Panc1 (cell line): Measurements from ENCODE around the gene TPRG1. TPM values are rescaled to one million over a fixed set of nuclear protein-coding genes. Genes with fewer than 3 reads are reported as not detected.

ENCODE experiments used
- ATAC-seq: fragments of 200-7000 bp; cut with Tn5 transposase; 2 replicates; pipeline ENCODE4 v1.9.1; 2020; ENCODE audit warnings: mild to moderate bottlenecking, moderate library complexity
- BruUV-seq: library from RNA; stranded (reverse); fragments of 400-500 nt; replicated peaks from 2 replicates; lab custom pipeline; 2021; lab: Mats Ljungman, UMichigan
- CTCF ChIA-PET: fragments of 300-600 bp; sonication (Branson Sonifier 250); formaldehyde crosslinking; loops from one replicate; lab custom pipeline; 2022; ENCODE audit warnings: antibody characterized with exemption; lab: Charles Lee
- POLR2A ChIA-PET: fragments of 300-600 bp; sonication (Branson Sonifier 250); formaldehyde crosslinking; loops from one replicate; lab custom pipeline; 2022; ENCODE audit warnings: antibody characterized with exemption; lab: Charles Lee
- DNase-seq: peaks from one replicate; pipeline ENCODE4 v3.0.0-alpha.2; 2010; ENCODE audit warnings: low read depth, low spot score
- H3K27ac ChIP-seq: 2 replicates; pipeline ENCODE4 v1.5.1; 2011; ENCODE audit warnings: mild to moderate bottlenecking, low read length, inconsistent platforms
- H3K27me3 ChIP-seq: fragments of 200-500 bp; sonication (Bioruptor generic); 2 replicates; pipeline ENCODE4 v1.6.0; 2014; ENCODE audit warnings: low read length, inconsistent platforms; ENCODE audit not compliant: control insufficient read depth, insufficient read depth
- H3K36me3 ChIP-seq: fragments of 200-500 bp; sonication (Bioruptor generic); 2 replicates; pipeline ENCODE4 v1.5.1; 2014; ENCODE audit warnings: inconsistent platforms, mild to moderate bottlenecking, low read length, moderate library complexity; ENCODE audit not compliant: control insufficient read depth, insufficient read depth
- H3K4me1 ChIP-seq: 2 replicates; pipeline ENCODE4 v1.5.1; 2011; ENCODE audit warnings: inconsistent platforms, mild to moderate bottlenecking, low read length, moderate library complexity; ENCODE audit not compliant: control insufficient read depth, insufficient read depth
- H3K4me3 ChIP-seq, 2 experiments: 2 replicates each; pipeline ENCODE4 v1.5.1; 2011 to 2012; ENCODE audit warnings: low read depth in 2 of 2, low read length in 2 of 2, mild to moderate bottlenecking in 2 of 2, inconsistent platforms in 1 of 2, moderate library complexity in 1 of 2
- H3K9me3 ChIP-seq: fragments of 200-500 bp; sonication (Bioruptor generic); 2 replicates; pipeline ENCODE4 v1.5.1; 2014; ENCODE audit warnings: low read depth, mild to moderate bottlenecking, inconsistent platforms, low read length, moderate library complexity; ENCODE audit not compliant: control insufficient read depth, insufficient read depth
- POLR2AphosphoS5 ChIP-seq: IDR thresholded peaks from 2 replicates; pipeline ENCODE4 v1.6.1; 2012; ENCODE audit warnings: mild to moderate bottlenecking, low read depth, low read length, moderate library complexity
- SIN3A ChIP-seq: IDR thresholded peaks from 2 replicates; pipeline ENCODE4 v1.6.1; 2012; ENCODE audit warnings: low read depth, mild to moderate bottlenecking, low read length, moderate library complexity, borderline replicate concordance; ENCODE audit not compliant: insufficient read depth
- TCF7L2 ChIP-seq: IDR thresholded peaks from 2 replicates; pipeline ENCODE4 v1.6.1; 2011; ENCODE audit warnings: mild to moderate bottlenecking, low read depth, low read length, inconsistent platforms
- in situ Hi-C: cut with HindIII; loops from 2 replicates; pipeline ENCODE4 v1.10.0; 2016; ENCODE audit warnings: low sequenced_read_pairs, low pct_unique_long_range_greater_than_20kb
- intact Hi-C: fragments of 100-400 bp; cut with micrococcal nuclease; formaldehyde crosslinking; loops from one replicate; pipeline ENCODE4 v1.10.0; 2022; ENCODE audit not compliant: unreplicated experiment
- total RNA-seq: library from RNA; stranded (reverse); gene quantifications from one replicate; pipeline ENCODE4 v1.2.1, GENCODE V29; 2021; ENCODE audit not compliant: unreplicated experiment
- TF ChIP-seq, protein P1 (sequence below): fragments of 450-650 bp; IDR thresholded peaks from 2 replicates; pipeline ENCODE4 v1.5.1; 2017; ENCODE audit warnings: mild to moderate bottlenecking
- TF ChIP-seq, protein P2 (sequence below), 2 experiments: IDR thresholded peaks; 2 replicates each; pipeline ENCODE4 v1.6.1; 2011 to 2012; ENCODE audit warnings: low read depth in 2 of 2, control low read depth in 1 of 2, low read length in 1 of 2, mild to moderate bottlenecking in 1 of 2, moderate library complexity in 1 of 2; ENCODE audit not compliant: insufficient read depth in 1 of 2

Gene TPRG1
- total RNA-seq, 1 experiment from 2014 or later, result not detected

DNA sequence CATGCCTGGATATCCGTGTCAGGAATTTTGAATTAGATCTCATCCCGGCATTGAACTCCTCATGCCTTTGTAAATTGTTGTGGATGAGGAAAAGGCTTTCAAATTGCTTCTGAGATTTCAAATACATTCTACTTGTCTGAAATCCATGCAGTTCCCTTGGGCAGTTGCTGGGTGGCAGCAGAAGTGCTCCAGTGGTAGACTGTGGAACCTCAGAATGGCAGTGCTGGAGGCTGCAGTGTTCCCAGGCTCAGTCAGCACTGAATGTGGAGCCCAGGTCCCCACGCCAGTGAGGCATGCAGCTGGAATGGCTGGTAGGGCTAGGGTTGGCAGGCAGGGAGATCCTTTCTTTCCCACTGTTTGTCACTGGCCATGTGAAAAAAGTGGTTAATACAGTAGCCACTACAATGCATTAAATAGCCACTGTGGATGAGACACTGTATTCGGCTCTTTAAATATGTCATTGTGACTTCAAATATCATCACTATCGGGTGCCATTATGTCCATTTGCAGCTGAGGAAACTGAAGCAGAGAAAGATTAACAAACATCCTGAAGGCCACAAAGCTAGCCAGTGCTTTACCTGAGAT, 98.6 kb downstream of the TPRG1 start:
- no peaks in the 10 kb centered on the region for H3K4me1 ChIP-seq
- ATAC-seq (peak; percentile 96), DNase-seq (peak; percentile 68)
- no TSS peak for BruUV-seq
- no peak overlapping the region for H3K27ac ChIP-seq
- POLR2A ChIA-PET, result no interaction called here
- in situ Hi-C loops (no loop called here), intact Hi-C loops (loop anchor here (2.0 to 10.0 kb wide), 2 partner anchors 394 to 678 kb away; no protein-coding TSS in a partner anchor)
- H3K4me3 ChIP-seq, result no peak overlapping the region
- H3K27me3 ChIP-seq, result no peaks in the 10 kb centered on the region
- TF ChIP-seq POLR2AphosphoS5 (no peak), SIN3A (no peak)
- TF ChIP-seq, protein P1, sequence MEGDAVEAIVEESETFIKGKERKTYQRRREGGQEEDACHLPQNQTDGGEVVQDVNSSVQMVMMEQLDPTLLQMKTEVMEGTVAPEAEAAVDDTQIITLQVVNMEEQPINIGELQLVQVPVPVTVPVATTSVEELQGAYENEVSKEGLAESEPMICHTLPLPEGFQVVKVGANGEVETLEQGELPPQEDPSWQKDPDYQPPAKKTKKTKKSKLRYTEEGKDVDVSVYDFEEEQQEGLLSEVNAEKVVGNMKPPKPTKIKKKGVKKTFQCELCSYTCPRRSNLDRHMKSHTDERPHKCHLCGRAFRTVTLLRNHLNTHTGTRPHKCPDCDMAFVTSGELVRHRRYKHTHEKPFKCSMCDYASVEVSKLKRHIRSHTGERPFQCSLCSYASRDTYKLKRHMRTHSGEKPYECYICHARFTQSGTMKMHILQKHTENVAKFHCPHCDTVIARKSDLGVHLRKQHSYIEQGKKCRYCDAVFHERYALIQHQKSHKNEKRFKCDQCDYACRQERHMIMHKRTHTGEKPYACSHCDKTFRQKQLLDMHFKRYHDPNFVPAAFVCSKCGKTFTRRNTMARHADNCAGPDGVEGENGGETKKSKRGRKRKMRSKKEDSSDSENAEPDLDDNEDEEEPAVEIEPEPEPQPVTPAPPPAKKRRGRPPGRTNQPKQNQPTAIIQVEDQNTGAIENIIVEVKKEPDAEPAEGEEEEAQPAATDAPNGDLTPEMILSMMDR, result peak; percentile 85
- TF ChIP-seq, protein P2, sequence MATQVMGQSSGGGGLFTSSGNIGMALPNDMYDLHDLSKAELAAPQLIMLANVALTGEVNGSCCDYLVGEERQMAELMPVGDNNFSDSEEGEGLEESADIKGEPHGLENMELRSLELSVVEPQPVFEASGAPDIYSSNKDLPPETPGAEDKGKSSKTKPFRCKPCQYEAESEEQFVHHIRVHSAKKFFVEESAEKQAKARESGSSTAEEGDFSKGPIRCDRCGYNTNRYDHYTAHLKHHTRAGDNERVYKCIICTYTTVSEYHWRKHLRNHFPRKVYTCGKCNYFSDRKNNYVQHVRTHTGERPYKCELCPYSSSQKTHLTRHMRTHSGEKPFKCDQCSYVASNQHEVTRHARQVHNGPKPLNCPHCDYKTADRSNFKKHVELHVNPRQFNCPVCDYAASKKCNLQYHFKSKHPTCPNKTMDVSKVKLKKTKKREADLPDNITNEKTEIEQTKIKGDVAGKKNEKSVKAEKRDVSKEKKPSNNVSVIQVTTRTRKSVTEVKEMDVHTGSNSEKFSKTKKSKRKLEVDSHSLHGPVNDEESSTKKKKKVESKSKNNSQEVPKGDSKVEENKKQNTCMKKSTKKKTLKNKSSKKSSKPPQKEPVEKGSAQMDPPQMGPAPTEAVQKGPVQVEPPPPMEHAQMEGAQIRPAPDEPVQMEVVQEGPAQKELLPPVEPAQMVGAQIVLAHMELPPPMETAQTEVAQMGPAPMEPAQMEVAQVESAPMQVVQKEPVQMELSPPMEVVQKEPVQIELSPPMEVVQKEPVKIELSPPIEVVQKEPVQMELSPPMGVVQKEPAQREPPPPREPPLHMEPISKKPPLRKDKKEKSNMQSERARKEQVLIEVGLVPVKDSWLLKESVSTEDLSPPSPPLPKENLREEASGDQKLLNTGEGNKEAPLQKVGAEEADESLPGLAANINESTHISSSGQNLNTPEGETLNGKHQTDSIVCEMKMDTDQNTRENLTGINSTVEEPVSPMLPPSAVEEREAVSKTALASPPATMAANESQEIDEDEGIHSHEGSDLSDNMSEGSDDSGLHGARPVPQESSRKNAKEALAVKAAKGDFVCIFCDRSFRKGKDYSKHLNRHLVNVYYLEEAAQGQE (IDR thresholded peaks at IDR 0.05; ENCODE audit: insufficient read depth in 1 of 2, low read depth in 2 of 2, low read length in 1 of 2), result no peak
- CTCF ChIA-PET, result no interaction called here
- no peaks in the 10 kb centered on the region for H3K9me3 ChIP-seq
- H3K36me3 ChIP-seq, result no peaks in the 10 kb centered on the region

DNA sequence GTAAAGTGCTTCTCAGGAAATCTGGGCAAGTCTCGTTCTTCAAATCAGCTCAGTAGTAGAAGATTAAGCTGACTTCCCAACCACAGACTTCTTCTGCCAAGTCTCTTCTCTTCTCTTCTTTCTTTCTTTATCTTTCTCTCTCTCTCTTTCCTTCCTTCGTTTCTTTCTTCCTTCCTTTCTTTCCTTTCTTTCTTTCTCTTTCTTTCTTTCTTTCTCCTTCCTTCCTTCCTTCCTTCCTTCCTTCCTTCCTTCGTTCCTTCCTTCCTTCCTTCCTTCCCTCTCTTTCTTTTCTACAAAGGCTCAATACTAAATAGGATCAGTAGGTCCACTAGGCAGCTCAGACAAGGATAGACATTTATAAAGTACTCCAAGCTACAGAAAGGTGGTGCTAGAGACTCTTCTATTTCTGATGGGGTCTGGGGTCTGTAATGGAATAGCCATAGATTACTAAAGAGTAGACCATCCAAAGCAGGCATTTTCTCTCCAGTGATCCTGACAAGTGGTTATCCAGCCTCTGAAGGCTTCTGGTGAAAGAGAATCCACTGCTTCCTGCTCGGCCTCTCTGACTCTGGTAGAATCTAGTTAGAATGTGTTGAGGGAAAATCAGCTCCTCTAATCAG, 100.8 kb downstream of the TPRG1 start:
- H3K27ac ChIP-seq, result no peak overlapping the region
- BruUV-seq, result no TSS peak
- no peaks in the 10 kb centered on the region for H3K27me3 ChIP-seq
- ChIA-PET CTCF (interaction anchor here (0.9 to 2.4 kb wide), 2 partner anchors 75 to 676 kb away, joined by 3 to 11 read pairs; no protein-coding TSS in a partner anchor), POLR2A (no interaction called here)
- DNase-seq, result no peak
- peak; percentile 52; the same call in 1 of the 2 replicates for ATAC-seq
- H3K9me3 ChIP-seq, result no peaks in the 10 kb centered on the region
- intact Hi-C loops (loop anchor here (10.0 kb wide), 1 partner anchor 392 kb away; no protein-coding TSS in a partner anchor), in situ Hi-C loops (no loop called here)
- no peaks in the 10 kb centered on the region for H3K4me1 ChIP-seq
- H3K36me3 ChIP-seq, result no peaks in the 10 kb centered on the region
- no peak overlapping the region for H3K4me3 ChIP-seq
- TF ChIP-seq, protein P1, result peak; percentile 66
- TF ChIP-seq TCF7L2, result no peak
- TF ChIP-seq, protein P2 (IDR thresholded peaks at IDR 0.05; ENCODE audit: insufficient read depth in 1 of 2, low read depth in 2 of 2, low read length in 1 of 2), result no peak
